SJCRH30 (cell line): ENCODE results near the gene TANGO6. TPM values are rescaled to one million over a fixed set of nuclear protein-coding genes. Genes with fewer than 3 reads are reported as not detected.

Experiments
- DNase-seq, 2 experiments: peaks; one replicate each; pipeline ENCODE4 v3.0.0-alpha.2; 2015 to 2020
- H3K27ac ChIP-seq: fragments of 250-450 bp; sonication (Bioruptor Pico); 2 replicates; pipeline ENCODE4 v1.5.1; 2020; ENCODE audit warnings: mild to moderate bottlenecking, moderate library complexity
- H3K27me3 ChIP-seq: fragments of 250-450 bp; sonication (Bioruptor Pico); 2 replicates; pipeline ENCODE4 v1.5.1; 2020; ENCODE audit warnings: mild to moderate bottlenecking, moderate library complexity
- H3K36me3 ChIP-seq: fragments of 250-450 bp; sonication (Bioruptor Pico); 2 replicates; pipeline ENCODE4 v1.5.1; 2020; ENCODE audit warnings: mild to moderate bottlenecking, moderate library complexity
- H3K4me1 ChIP-seq: fragments of 250-450 bp; sonication (Bioruptor Pico); 2 replicates; pipeline ENCODE4 v1.5.1; 2020; ENCODE audit warnings: mild to moderate bottlenecking, moderate library complexity
- H3K4me3 ChIP-seq: fragments of 250-450 bp; sonication (Bioruptor Pico); 2 replicates; pipeline ENCODE4 v1.5.1; 2020; ENCODE audit warnings: mild to moderate bottlenecking, moderate library complexity
- H3K9me3 ChIP-seq: fragments of 250-450 bp; sonication (Bioruptor Pico); replicated peaks from 2 replicates; pipeline ENCODE4 v1.5.1; 2020; ENCODE audit warnings: mild to moderate bottlenecking, moderate library complexity
- total RNA-seq: library from RNA; depleted of rRNA; stranded (reverse); fragments of >200 nt; shearing (Covaris generic); gene quantifications from 2 replicates; pipeline ENCODE4 v1.2.3, GENCODE V29; 2014

Gene TANGO6
- total RNA-seq, 1 experiment from 2014 or later = 7.3 TPM

GRCh38 chr16:68887107-68887506 lies 43.8 kb downstream of the TANGO6 start:
- DNase-seq = no peak
- no peak overlapping the region for H3K4me3 ChIP-seq
- no peaks in the 10 kb centered on the region for H3K27me3 ChIP-seq
- no peak overlapping the region for H3K27ac ChIP-seq
- H3K36me3 ChIP-seq = no peaks in the 10 kb centered on the region
- no peaks in the 10 kb centered on the region for H3K9me3 ChIP-seq
- no peaks in the 10 kb centered on the region for H3K4me1 ChIP-seq

GRCh38 chr16:68889508-68890150 lies 46.3 kb downstream of the TANGO6 start:
- Histone ChIP-seq H3K4me3 (no peak overlapping the region), H3K36me3 (no peaks in the 10 kb centered on the region), H3K9me3 (no peaks in the 10 kb centered on the region), H3K27me3 (no peaks in the 10 kb centered on the region), H3K27ac (no peak overlapping the region), H3K4me1 (no peaks in the 10 kb centered on the region)
- DNase-seq = no peak

DNA sequence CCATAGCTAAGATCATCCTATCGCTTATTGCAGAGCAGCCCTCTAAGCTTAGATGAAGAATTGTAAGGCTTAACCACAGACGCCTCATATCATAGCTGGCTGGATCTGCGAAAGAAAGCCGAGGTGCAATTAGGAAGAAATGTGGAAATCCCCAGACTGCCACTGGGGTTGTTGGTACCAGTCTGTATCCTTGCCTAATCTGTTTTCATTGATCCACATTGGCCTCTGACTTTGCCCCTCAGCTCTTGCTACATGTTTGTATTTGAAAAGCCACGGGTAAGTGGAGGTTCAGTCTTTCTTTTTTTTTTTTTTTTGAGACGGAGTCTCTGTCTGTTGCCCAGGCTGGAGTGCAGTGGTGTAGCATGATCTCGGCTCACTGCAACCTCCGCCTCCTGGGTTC lies 48.9 kb downstream of the TANGO6 start:
- no peaks in the 10 kb centered on the region for H3K36me3 ChIP-seq
- no peaks in the 10 kb centered on the region for H3K27me3 ChIP-seq
- H3K27ac ChIP-seq = no peak overlapping the region
- no peak for DNase-seq
- no peaks in the 10 kb centered on the region for H3K4me1 ChIP-seq
- no peak overlapping the region for H3K4me3 ChIP-seq
- H3K9me3 ChIP-seq = no peaks in the 10 kb centered on the region

DNA sequence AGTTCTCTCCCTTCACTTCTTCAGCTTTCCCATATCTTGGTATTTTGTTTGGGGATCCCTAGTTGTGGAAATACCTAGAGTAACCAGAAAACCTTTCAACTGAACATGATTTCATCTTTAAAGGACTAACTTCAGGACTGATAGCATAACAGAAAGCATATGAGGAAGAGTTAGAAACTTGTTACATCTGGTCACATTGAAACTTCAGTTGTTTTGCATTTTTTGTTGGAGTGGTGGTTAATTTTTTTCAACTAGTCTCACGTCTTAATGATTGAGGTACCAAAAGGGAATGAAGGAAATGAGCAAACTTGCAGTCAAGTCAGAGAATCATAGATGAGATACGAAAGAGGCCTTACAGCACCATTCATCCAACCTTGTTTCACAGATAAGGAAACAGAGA lies 49.6 kb downstream of the TANGO6 start:
- no peaks in the 10 kb centered on the region for H3K9me3 ChIP-seq
- H3K27me3 ChIP-seq = no peaks in the 10 kb centered on the region
- no peaks in the 10 kb centered on the region for H3K4me1 ChIP-seq
- DNase-seq = no peak
- H3K36me3 ChIP-seq = no peaks in the 10 kb centered on the region
- H3K4me3 ChIP-seq = no peak overlapping the region
- no peak overlapping the region for H3K27ac ChIP-seq

DNA sequence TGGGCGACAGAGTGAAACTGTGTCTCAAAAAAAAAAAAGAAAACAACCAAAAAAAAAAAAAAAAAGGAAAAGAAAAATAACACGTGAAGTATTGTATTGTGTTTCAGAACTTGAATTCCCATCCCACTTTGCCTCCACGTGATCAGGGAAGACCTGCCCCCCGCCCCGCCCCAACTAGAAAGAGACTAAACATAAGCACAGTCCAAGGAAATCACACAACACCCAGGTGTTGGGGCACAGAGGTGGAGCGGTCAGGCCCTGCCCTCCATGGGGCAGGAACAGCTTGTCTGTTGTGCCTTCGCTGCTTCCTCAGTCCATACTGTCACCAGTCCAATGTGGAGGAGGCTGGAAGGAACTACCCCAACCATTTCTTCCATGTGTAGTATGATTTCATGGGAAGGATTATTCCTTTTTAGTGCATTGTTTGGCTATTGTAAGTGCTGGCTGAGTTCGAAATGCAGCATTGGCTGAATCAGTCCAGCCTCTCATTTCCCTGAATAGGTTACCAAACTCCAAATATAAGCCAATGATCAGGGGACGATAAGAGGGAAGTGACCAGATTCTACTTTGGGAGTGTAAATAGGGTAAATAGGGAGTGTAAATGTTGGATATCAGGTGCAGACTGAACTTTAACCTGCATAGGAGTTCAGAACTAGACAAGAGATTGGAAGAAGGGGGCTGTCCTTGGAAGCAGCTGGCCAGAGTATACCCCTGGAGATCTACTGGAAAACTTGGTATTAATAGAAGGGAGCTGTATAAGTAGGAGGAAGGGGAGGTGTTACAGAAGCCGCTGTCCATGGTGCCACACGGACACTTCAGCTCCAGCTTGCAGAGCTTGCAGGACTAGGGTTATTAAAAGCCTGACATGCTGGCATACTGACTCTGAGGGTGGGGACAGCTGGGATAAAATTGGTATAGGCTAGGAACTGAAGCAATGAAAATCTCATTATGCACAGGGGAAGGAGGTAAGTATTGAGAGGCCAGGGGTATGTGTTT lies 50.7 kb downstream of the TANGO6 start:
- H3K9me3 ChIP-seq = no peaks in the 10 kb centered on the region
- H3K27me3 ChIP-seq = no peaks in the 10 kb centered on the region
- H3K36me3 ChIP-seq = no peaks in the 10 kb centered on the region
- H3K4me1 ChIP-seq = no peaks in the 10 kb centered on the region
- H3K4me3 ChIP-seq = no peak overlapping the region
- peak; percentile 30 to 47 for DNase-seq
- H3K27ac ChIP-seq = no peak overlapping the region

DNA sequence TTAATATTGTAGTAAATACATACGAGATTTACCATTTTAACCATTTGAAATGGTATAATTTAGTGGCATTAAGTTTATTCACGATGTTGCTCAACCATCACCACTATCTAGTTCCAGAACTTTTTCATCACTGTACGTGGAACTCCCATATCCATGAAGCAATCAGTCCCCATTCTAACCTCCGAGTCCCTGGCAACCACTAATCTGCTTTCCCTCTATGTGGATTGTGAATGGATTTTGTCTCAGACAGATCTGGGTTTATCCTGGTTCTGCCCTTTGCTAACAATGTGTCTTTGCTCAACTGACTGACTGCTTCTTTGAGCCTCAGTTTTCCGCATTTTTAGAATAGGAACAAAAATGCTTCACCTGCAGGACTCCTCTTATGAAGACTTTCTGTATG lies 51.4 kb downstream of the TANGO6 start:
- no peak for DNase-seq
- Histone ChIP-seq H3K4me3 (no peak overlapping the region), H3K27ac (no peak overlapping the region), H3K9me3 (no peaks in the 10 kb centered on the region), H3K36me3 (no peaks in the 10 kb centered on the region), H3K4me1 (no peaks in the 10 kb centered on the region), H3K27me3 (no peaks in the 10 kb centered on the region)

DNA sequence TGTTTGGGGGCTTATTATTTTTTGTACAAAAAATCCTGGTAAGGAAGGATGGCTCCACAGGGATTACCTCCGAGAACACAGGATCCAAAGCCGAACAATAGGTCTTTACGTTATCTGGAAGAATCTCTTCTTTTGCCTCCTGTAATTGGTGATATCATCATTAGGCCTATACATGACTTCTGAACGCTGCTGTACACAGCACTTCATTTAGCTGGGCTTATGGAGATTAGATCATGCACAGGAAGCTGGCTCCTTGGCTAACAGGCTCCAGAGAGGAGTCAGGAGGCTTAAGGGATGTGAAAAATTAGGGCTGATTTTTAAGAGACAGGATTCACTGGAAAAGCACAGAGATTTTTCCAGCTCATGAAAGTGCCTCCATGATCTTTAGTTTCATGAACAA lies 54.7 kb downstream of the TANGO6 start:
- peak in 1 of 2 experiments; percentile 1 for DNase-seq
- Histone ChIP-seq H3K4me1 (no peaks in the 10 kb centered on the region), H3K36me3 (no peaks in the 10 kb centered on the region), H3K9me3 (no peaks in the 10 kb centered on the region), H3K27me3 (no peaks in the 10 kb centered on the region), H3K4me3 (no peak overlapping the region), H3K27ac (no peak overlapping the region)

GRCh38 chr16:68900009-68900408 lies 56.7 kb downstream of the TANGO6 start:
- H3K4me1 ChIP-seq = no peaks in the 10 kb centered on the region
- no peaks in the 10 kb centered on the region for H3K27me3 ChIP-seq
- DNase-seq = no peak
- H3K9me3 ChIP-seq = no peaks in the 10 kb centered on the region
- H3K27ac ChIP-seq = no peak overlapping the region
- no peak overlapping the region for H3K4me3 ChIP-seq
- no peaks in the 10 kb centered on the region for H3K36me3 ChIP-seq

GRCh38 chr16:68902003-68902968 lies 59.0 kb downstream of the TANGO6 start:
- Histone ChIP-seq H3K4me1 (no peaks in the 10 kb centered on the region), H3K9me3 (no peaks in the 10 kb centered on the region), H3K36me3 (no peaks in the 10 kb centered on the region), H3K27me3 (no peaks in the 10 kb centered on the region), H3K27ac (no peak overlapping the region), H3K4me3 (no peak overlapping the region)
- peak; percentile 17 to 58 for DNase-seq

DNA sequence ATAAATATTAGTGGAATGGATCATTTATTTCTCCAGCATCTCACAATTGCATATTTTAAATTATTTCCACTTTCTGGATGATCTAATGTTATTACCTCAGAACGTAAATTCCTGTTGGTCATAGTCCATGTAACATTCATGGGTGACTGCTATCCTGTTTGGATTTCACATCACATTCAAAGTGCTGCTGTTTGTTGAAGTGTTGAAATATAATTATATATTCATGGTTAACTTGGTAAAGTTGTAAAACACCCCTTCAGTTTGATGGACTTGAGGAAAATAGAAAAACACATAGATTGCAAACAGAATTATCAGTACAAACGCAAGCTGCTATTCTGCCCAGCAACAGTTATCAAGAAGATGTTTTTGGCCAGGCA lies 59.6 kb downstream of the TANGO6 start:
- Histone ChIP-seq H3K36me3 (no peaks in the 10 kb centered on the region), H3K27ac (no peak overlapping the region), H3K4me3 (no peak overlapping the region), H3K9me3 (no peaks in the 10 kb centered on the region), H3K4me1 (no peaks in the 10 kb centered on the region), H3K27me3 (no peaks in the 10 kb centered on the region)
- no peak for DNase-seq

DNA sequence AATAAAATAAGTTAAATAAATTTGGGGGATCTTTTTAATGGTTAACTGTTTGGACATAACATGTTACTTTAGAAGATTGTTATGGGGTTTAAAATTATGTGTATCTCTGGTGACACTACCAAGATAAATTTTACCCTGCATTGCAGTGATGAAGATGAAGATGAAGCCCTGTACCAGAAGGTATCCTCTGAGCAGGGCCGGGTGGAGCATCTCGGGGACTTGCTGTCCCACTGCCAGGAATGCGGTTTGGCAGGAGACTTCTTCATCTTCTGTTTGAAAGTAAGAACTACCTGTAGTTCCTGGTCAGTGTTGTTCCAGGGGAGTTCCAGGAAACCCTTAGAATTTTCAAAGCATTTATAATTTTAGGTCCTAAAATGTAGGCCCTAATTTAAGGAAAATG lies 64.0 kb downstream of the TANGO6 start:
- H3K9me3 ChIP-seq = no peaks in the 10 kb centered on the region
- no peak overlapping the region for H3K27ac ChIP-seq
- H3K27me3 ChIP-seq = no peaks in the 10 kb centered on the region
- no peak for DNase-seq
- no peaks in the 10 kb centered on the region for H3K4me1 ChIP-seq
- no peak overlapping the region for H3K4me3 ChIP-seq
- no peaks in the 10 kb centered on the region for H3K36me3 ChIP-seq

DNA sequence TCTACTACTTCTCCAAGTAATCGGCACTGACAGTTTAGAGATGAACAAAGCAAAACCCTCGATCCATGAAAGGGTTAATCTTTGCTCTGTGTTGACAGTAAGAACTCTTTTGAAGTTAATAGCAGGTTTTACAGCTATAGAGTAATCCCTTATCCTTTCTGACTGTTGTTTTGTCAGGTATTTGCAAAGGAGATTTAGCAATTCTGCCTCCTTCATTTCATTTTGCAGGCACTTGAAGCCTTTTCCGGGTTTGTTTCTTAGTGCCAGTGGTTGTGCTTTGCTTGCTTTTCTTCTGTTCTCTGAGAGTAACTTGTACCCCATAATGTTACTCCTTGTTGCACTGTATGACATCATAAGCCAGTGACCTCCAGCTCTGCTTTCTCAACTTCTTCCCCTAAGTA lies 64.5 kb downstream of the TANGO6 start:
- Histone ChIP-seq H3K4me1 (no peaks in the 10 kb centered on the region), H3K36me3 (no peaks in the 10 kb centered on the region), H3K27me3 (no peaks in the 10 kb centered on the region), H3K9me3 (no peaks in the 10 kb centered on the region), H3K4me3 (no peak overlapping the region), H3K27ac (no peak overlapping the region)
- no peak for DNase-seq

DNA sequence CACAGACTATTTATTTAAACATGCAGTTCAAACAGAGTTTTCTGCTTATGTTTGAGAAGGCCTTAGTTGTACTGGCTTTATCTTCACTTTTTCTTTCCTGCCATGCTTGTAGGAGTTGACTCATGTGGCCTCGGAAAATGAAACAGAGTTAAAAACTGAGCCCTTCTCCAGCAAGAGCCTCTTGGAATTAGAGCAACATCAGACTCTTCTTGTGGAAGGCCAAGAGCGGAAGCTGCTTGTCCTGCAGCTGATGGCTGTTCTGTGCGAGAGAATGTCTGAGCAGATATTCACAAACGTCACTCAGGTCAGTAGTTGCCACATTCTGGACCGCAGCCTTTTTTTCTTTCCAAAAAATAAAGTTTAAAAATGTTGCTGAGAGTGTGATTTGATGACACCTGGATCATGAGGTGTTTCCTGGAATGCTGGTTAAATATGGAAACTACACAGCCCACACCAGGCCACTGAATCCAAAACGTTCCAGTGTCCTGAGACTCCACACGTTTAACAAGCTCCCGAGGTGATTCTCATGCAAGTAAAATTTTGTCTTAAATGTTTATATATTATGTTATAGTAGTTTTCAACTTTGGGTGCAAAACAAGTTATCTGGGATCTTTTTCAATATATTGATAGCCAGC lies 65.9 kb downstream of the TANGO6 start:
- Histone ChIP-seq H3K27me3 (no peaks in the 10 kb centered on the region), H3K4me3 (no peak overlapping the region), H3K9me3 (no peaks in the 10 kb centered on the region), H3K36me3 (no peaks in the 10 kb centered on the region), H3K4me1 (no peaks in the 10 kb centered on the region), H3K27ac (no peak overlapping the region)
- no peak for DNase-seq

- no peak overlapping the region for H3K27ac ChIP-seq
These were observed 66.7 kb downstream of the TANGO6 start for GRCh38 chr16:68910051-68910450.

More at GRCh38 chr16:68910051-68910450, 66.7 kb downstream of the TANGO6 start:
- Histone ChIP-seq H3K27me3 (no peaks in the 10 kb centered on the region), H3K4me1 (no peaks in the 10 kb centered on the region), H3K36me3 (no peaks in the 10 kb centered on the region), H3K9me3 (no peaks in the 10 kb centered on the region), H3K4me3 (no peak overlapping the region)
- peak in 1 of 2 experiments; percentile 2 for DNase-seq
